Activated T-helper 2 cell treated with anti-CD3 and anti-CD28 coated beads, Interferon-gamma antibody, Interleukin-2, Interleukin-4, amounts not matched to agents 10 μg/mL and 5 μg/mL and 100 μg/mL, durations not matched to agents 14 hours and 24 hours and 36 hours (primary cell): ENCODE results near the gene CLDN2. TPM values are rescaled to one million over a fixed set of nuclear protein-coding genes. Genes with fewer than 3 reads are reported as not detected.
"Not testable (repeated sequence)": the region's sequence is repeated elsewhere in the genome, so short reads cannot be mapped to it uniquely, and the experiment has no call there.

Experiments
- DNase-seq: peaks from one replicate; pipeline ENCODE4 v3.0.0; 2021; ENCODE audit warnings: low spot score
- H3K27ac Mint-ChIP-seq: one replicate; pipeline ENCODE4 v1.8.0; 2021; ENCODE audit warnings: mixed read lengths
- H3K27me3 Mint-ChIP-seq: one replicate; pipeline ENCODE4 v1.8.0; 2021; ENCODE audit warnings: low read depth, mixed read lengths
- H3K36me3 Mint-ChIP-seq: one replicate; pipeline ENCODE4 v1.8.0; 2021; ENCODE audit warnings: low read depth, mixed read lengths
- H3K4me1 Mint-ChIP-seq: one replicate; pipeline ENCODE4 v1.8.0; 2021; ENCODE audit warnings: low read depth, mixed read lengths
- H3K4me3 Mint-ChIP-seq: one replicate; pipeline ENCODE4 v1.8.0; 2021; ENCODE audit warnings: low read depth, mild to moderate bottlenecking, moderate library complexity, mixed read lengths
- H3K9me3 Mint-ChIP-seq: one replicate; pipeline ENCODE4 v1.8.0; 2021; ENCODE audit warnings: mixed read lengths
- intact Hi-C: fragments of 100-400 bp; cut with micrococcal nuclease; formaldehyde crosslinking; loops from one replicate; pipeline ENCODE4 v1.15.1; 2023
- total RNA-seq: library from RNA; stranded (reverse); gene quantifications from 2 replicates; pipeline ENCODE4 v1.2.3, GENCODE V29; 2022

The CLDN2 gene
- not detected in 2 replicates for total RNA-seq

- Mint-ChIP-seq H3K27me3 (peaks cover 7% of the 10 kb centered on the region), H3K4me1 (peaks cover 1% of the 10 kb centered on the region), H3K27ac (no peak within 1 kb of the TSS), H3K4me3 (no peak within 1 kb of the TSS), H3K9me3 (no peaks in the 10 kb centered on the region), H3K36me3 (no peaks in the 10 kb centered on the region)
- intact Hi-C loops, result no loop called here
- DNase-seq, result no peak
These were observed at the start of gene CLDN2 for GRCh38 chrX:106919932-106920452. Gene CLDN2 (plus strand): TSS chrX:106920402. CDS start chrX:106928229, 7,827 bp downstream.

GRCh38 chrX:106872796-106873195 is 47.4 kb upstream of the CLDN2 start:
- not testable (repeated sequence) for DNase-seq

GRCh38 chrX:106874075-106874474 is 46.1 kb upstream of the CLDN2 start:
- H3K27ac Mint-ChIP-seq, result no peak overlapping the region
- DNase-seq, result no peak
- H3K27me3 Mint-ChIP-seq, result no peaks in the 10 kb centered on the region
- no peaks in the 10 kb centered on the region for H3K9me3 Mint-ChIP-seq
- H3K4me1 Mint-ChIP-seq, result no peaks in the 10 kb centered on the region
- intact Hi-C loops, result no loop called here
- H3K36me3 Mint-ChIP-seq, result no peaks in the 10 kb centered on the region
- no peak overlapping the region for H3K4me3 Mint-ChIP-seq

More at GRCh38 chrX:106872796-106873195, 47.4 kb upstream of the CLDN2 start:
- intact Hi-C loops, H3K27ac Mint-ChIP-seq, H3K36me3 Mint-ChIP-seq, H3K9me3 Mint-ChIP-seq, H3K4me3 Mint-ChIP-seq, H3K27me3 Mint-ChIP-seq, H3K4me1 Mint-ChIP-seq: not testable (repeated sequence)

- intact Hi-C loops, result no loop called here
These were observed 45.1 kb upstream of the CLDN2 start for GRCh38 chrX:106875151-106875550.

GRCh38 chrX:106889468-106889867 is 30.7 kb upstream of the CLDN2 start:
- H3K4me1 Mint-ChIP-seq, result no peaks in the 10 kb centered on the region
- H3K4me3 Mint-ChIP-seq, result no peak overlapping the region
- no peak for DNase-seq
- H3K36me3 Mint-ChIP-seq, result no peaks in the 10 kb centered on the region
- no peak overlapping the region for H3K27ac Mint-ChIP-seq
- peaks cover 9% of the 10 kb centered on the region for H3K27me3 Mint-ChIP-seq
- intact Hi-C loops, result no loop called here
- H3K9me3 Mint-ChIP-seq, result no peaks in the 10 kb centered on the region

More at GRCh38 chrX:106875151-106875550, 45.1 kb upstream of the CLDN2 start:
- no peaks in the 10 kb centered on the region for H3K27me3 Mint-ChIP-seq
- no peak for DNase-seq
- H3K4me1 Mint-ChIP-seq, result no peaks in the 10 kb centered on the region
- no peaks in the 10 kb centered on the region for H3K9me3 Mint-ChIP-seq
- no peak overlapping the region for H3K27ac Mint-ChIP-seq
- no peaks in the 10 kb centered on the region for H3K36me3 Mint-ChIP-seq
- no peak overlapping the region for H3K4me3 Mint-ChIP-seq

- Mint-ChIP-seq H3K4me1 (no peaks in the 10 kb centered on the region), H3K27me3 (peaks cover 8% of the 10 kb centered on the region), H3K9me3 (no peaks in the 10 kb centered on the region), H3K36me3 (no peaks in the 10 kb centered on the region), H3K4me3 (no peak overlapping the region), H3K27ac (no peak overlapping the region)
- intact Hi-C loops, result loop anchor here (10.0 kb wide), 1 partner anchor 1003 kb away; no protein-coding TSS in a partner anchor
- no peak for DNase-seq
These were observed 28.3 kb upstream of the CLDN2 start for GRCh38 chrX:106891762-106892460.

GRCh38 chrX:106894392-106894909 is 25.8 kb upstream of the CLDN2 start:
- peak; percentile 11 for DNase-seq
- intact Hi-C loops, result loop anchor here (10.0 kb wide), 1 partner anchor 1000 kb away; no protein-coding TSS in a partner anchor
- Mint-ChIP-seq H3K4me1 (no peaks in the 10 kb centered on the region), H3K36me3 (no peaks in the 10 kb centered on the region), H3K27me3 (no peaks in the 10 kb centered on the region), H3K27ac (no peak overlapping the region), H3K4me3 (no peak overlapping the region), H3K9me3 (no peaks in the 10 kb centered on the region)

- no peaks in the 10 kb centered on the region for H3K27me3 Mint-ChIP-seq
- intact Hi-C loops, result loop anchor here (10.0 kb wide), 1 partner anchor 1000 kb away; no protein-coding TSS in a partner anchor
These were observed 25.2 kb upstream of the CLDN2 start for GRCh38 chrX:106894978-106895452.

GRCh38 chrX:106897259-106897658 is 22.9 kb upstream of the CLDN2 start:
- Mint-ChIP-seq H3K9me3 (no peaks in the 10 kb centered on the region), H3K4me1 (no peaks in the 10 kb centered on the region), H3K36me3 (no peaks in the 10 kb centered on the region), H3K27ac (no peak overlapping the region), H3K27me3 (no peaks in the 10 kb centered on the region), H3K4me3 (no peak overlapping the region)
- intact Hi-C loops, result loop anchor here (10.0 kb wide), 1 partner anchor 998 kb away; no protein-coding TSS in a partner anchor
- no peak for DNase-seq

More at GRCh38 chrX:106894978-106895452, 25.2 kb upstream of the CLDN2 start:
- no peak for DNase-seq
- no peak overlapping the region for H3K27ac Mint-ChIP-seq
- no peaks in the 10 kb centered on the region for H3K4me1 Mint-ChIP-seq
- H3K36me3 Mint-ChIP-seq, result no peaks in the 10 kb centered on the region
- H3K4me3 Mint-ChIP-seq, result no peak overlapping the region
- no peaks in the 10 kb centered on the region for H3K9me3 Mint-ChIP-seq

- H3K4me3 Mint-ChIP-seq, result no peak overlapping the region
- no peaks in the 10 kb centered on the region for H3K4me1 Mint-ChIP-seq
- no peaks in the 10 kb centered on the region for H3K9me3 Mint-ChIP-seq
- DNase-seq, result no peak
- no peak overlapping the region for H3K27ac Mint-ChIP-seq
- H3K27me3 Mint-ChIP-seq, result no peaks in the 10 kb centered on the region
- no peaks in the 10 kb centered on the region for H3K36me3 Mint-ChIP-seq
- intact Hi-C loops, result loop anchor here (2.0 to 10.0 kb wide), 2 partner anchors 54 to 996 kb away; no protein-coding TSS in a partner anchor
These were observed 21.7 kb upstream of the CLDN2 start for GRCh38 chrX:106898462-106898861.

GRCh38 chrX:106899276-106899675 is 20.9 kb upstream of the CLDN2 start:
- H3K4me3 Mint-ChIP-seq, result no peak overlapping the region
- intact Hi-C loops, result loop anchor here (2.0 to 10.0 kb wide), 2 partner anchors 54 to 996 kb away; no protein-coding TSS in a partner anchor

GRCh38 chrX:106899841-106900240 is 20.4 kb upstream of the CLDN2 start:
- Mint-ChIP-seq H3K9me3 (no peaks in the 10 kb centered on the region), H3K4me3 (no peak overlapping the region), H3K36me3 (no peaks in the 10 kb centered on the region), H3K27me3 (no peaks in the 10 kb centered on the region), H3K4me1 (no peaks in the 10 kb centered on the region), H3K27ac (no peak overlapping the region)
- intact Hi-C loops, result loop anchor here (2.0 to 10.0 kb wide), 2 partner anchors 53 to 995 kb away; no protein-coding TSS in a partner anchor
- DNase-seq, result no peak

More at GRCh38 chrX:106899276-106899675, 20.9 kb upstream of the CLDN2 start:
- Mint-ChIP-seq H3K27ac (no peak overlapping the region), H3K27me3 (no peaks in the 10 kb centered on the region), H3K9me3 (no peaks in the 10 kb centered on the region), H3K36me3 (no peaks in the 10 kb centered on the region), H3K4me1 (no peaks in the 10 kb centered on the region)
- DNase-seq, result no peak

- Mint-ChIP-seq H3K4me3 (no peak overlapping the region), H3K27ac (no peak overlapping the region), H3K9me3 (no peaks in the 10 kb centered on the region), H3K36me3 (no peaks in the 10 kb centered on the region), H3K4me1 (no peaks in the 10 kb centered on the region), H3K27me3 (no peaks in the 10 kb centered on the region)
- no peak for DNase-seq
- intact Hi-C loops, result no loop called here
These were observed 18.9 kb upstream of the CLDN2 start for GRCh38 chrX:106901341-106901740.
